Brain microvascular endothelial cell (primary cell): ENCODE results near the gene C1QTNF8.

Experiments used
- DNase-seq: peaks from one replicate; pipeline ENCODE4 v3.0.0-alpha.2; 2020
- H3K27ac ChIP-seq: fragments of 250-450 bp; sonication (Bioruptor Pico); 2 replicates; pipeline ENCODE4 v1.5.1; 2020; ENCODE audit warnings: mild to moderate bottlenecking, moderate library complexity
- H3K27me3 ChIP-seq: fragments of 250-450 bp; sonication (Bioruptor Pico); replicated peaks from 2 replicates; pipeline ENCODE4 v1.5.1; 2020; ENCODE audit warnings: mild to moderate bottlenecking
- H3K36me3 ChIP-seq: fragments of 250-450 bp; sonication (Bioruptor Pico); replicated peaks from 2 replicates; pipeline ENCODE4 v1.5.1; 2020; ENCODE audit warnings: mild to moderate bottlenecking
- H3K4me3 ChIP-seq: 2 replicates; pipeline ENCODE4 v1.5.1; 2011; ENCODE audit warnings: low read depth, mild to moderate bottlenecking, control low read depth, low read length, moderate library complexity
- CTCF ChIP-seq: IDR thresholded peaks from 2 replicates; pipeline ENCODE4 v1.5.1; 2011; ENCODE audit warnings: low read depth, mild to moderate bottlenecking, moderate library complexity, low read length, control low read depth, inconsistent platforms; ENCODE audit errors: missing control alignments
- in situ Hi-C: cut with HindIII; loops from 2 replicates; pipeline ENCODE4 v1.10.0; 2017; ENCODE audit warnings: low sequenced_read_pairs, low pct_ligation_motif_present

The C1QTNF8 gene

GRCh38 chr16:1106659-1107058 is 10.6 kb upstream of the C1QTNF8 start:
- no peak overlapping the region for H3K27ac ChIP-seq
- no peak for DNase-seq
- peaks cover 11% of the 10 kb centered on the region for H3K27me3 ChIP-seq
- no peak for TF ChIP-seq CTCF
- in situ Hi-C loops, result no loop called here
- H3K36me3 ChIP-seq, result no peaks in the 10 kb centered on the region
- no peak overlapping the region for H3K4me3 ChIP-seq

GRCh38 chr16:1105888-1106620 is 10.0 kb upstream of the C1QTNF8 start:
- H3K27me3 ChIP-seq, result peaks cover 14% of the 10 kb centered on the region
- no peaks in the 10 kb centered on the region for H3K36me3 ChIP-seq
- H3K27ac ChIP-seq, result no peak overlapping the region
- in situ Hi-C loops, result no loop called here
- peak; percentile 20 for DNase-seq
- TF ChIP-seq CTCF, result peak; percentile 88
- H3K4me3 ChIP-seq, result no peak overlapping the region

GRCh38 chr16:1103636-1103980 is 7.6 kb upstream of the C1QTNF8 start:
- Histone ChIP-seq H3K27me3 (peaks cover 17% of the 10 kb centered on the region), H3K36me3 (no peaks in the 10 kb centered on the region), H3K27ac (no peak overlapping the region), H3K4me3 (no peak overlapping the region)
- DNase-seq, result no peak
- no peak for TF ChIP-seq CTCF
- in situ Hi-C loops, result no loop called here

GRCh38 chr16:1102921-1103635 is 7.0 kb upstream of the C1QTNF8 start:
- peak; percentile 50 for TF ChIP-seq CTCF
- in situ Hi-C loops, result no loop called here
- DNase-seq, result no peak
- Histone ChIP-seq H3K4me3 (no peak overlapping the region), H3K27me3 (peaks cover 14% of the 10 kb centered on the region), H3K27ac (no peak overlapping the region), H3K36me3 (no peaks in the 10 kb centered on the region)

GRCh38 chr16:1102333-1102700 is 6.3 kb upstream of the C1QTNF8 start:
- peaks cover 14% of the 10 kb centered on the region for H3K27me3 ChIP-seq
- no peak for TF ChIP-seq CTCF

More at GRCh38 chr16:1102333-1102700, 6.3 kb upstream of the C1QTNF8 start:
- no peaks in the 10 kb centered on the region for H3K36me3 ChIP-seq
- in situ Hi-C loops, result no loop called here
- no peak overlapping the region for H3K4me3 ChIP-seq
- no peak for DNase-seq
- H3K27ac ChIP-seq, result no peak overlapping the region
